Measurements from ENCODE around the gene STING1.
"Not testable (repeated sequence)": the region's sequence is repeated elsewhere in the genome, so short reads cannot be mapped to it uniquely, and the experiment has no call there.

STING1 gene

DNA sequence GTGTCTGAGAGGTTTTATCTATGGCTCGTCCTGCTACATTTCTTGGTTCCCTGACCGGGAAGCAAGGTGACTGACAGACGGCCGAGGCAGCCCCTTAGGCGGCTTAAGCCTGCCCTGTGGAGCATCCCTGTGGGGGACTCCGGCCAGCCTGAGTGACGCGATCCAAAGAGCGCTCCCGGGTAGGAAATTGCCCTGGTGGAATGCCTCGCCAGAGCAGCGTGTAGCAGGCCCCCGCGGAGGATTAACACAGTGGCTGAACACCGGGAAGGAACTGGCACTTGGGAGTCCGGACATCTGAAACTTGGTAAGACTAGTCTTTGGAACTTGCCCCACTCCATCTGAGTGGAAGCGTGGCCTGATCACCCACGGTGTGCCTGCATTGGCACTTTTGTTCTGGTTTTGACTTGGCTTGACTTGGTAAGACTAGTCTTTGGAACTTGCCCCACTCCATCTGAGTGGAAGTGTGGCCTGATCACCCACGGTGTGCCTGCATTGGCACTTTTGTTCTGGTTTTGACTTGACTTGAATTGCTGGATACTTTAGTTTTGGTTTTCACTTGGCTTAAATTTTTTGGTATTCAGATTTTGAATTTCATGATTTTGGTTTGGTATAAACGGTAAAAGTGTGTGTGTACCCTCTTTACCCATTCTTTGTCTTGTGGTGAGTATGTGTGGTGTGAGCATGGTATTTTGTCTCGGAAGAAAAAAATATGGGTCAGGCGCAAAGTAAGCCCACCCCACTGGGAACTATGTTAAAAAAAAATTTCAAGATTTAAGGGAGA lies 43.9 kb upstream of the STING1 start:
- H2AFZ ChIP-seq (ENCODE audit: low read depth, low read length); H3K36me3 ChIP-seq (ENCODE audit: insufficient read depth, low read length); H3K9me3 ChIP-seq (ENCODE audit: insufficient read depth, low read length, severe bottlenecking); H3K4me2 ChIP-seq (ENCODE audit: insufficient read depth, low read length); H3K4me3 ChIP-seq (ENCODE audit: low read depth in 1 of 2, low read length in 2 of 2); H3K27ac ChIP-seq (ENCODE audit: low read length); H3K79me2 ChIP-seq (ENCODE audit: insufficient read depth, low read length); H3K27me3 ChIP-seq (ENCODE audit: insufficient read depth, low read length, poor library complexity); DNase-seq; H4K20me1 ChIP-seq (ENCODE audit: insufficient read depth, low read length); H3K9ac ChIP-seq (ENCODE audit: low read depth, low read length); ATAC-seq (ENCODE audit: insufficient read depth, low read depth); H3K4me1 ChIP-seq (ENCODE audit: insufficient read depth, low read length): not testable (repeated sequence)

DNA sequence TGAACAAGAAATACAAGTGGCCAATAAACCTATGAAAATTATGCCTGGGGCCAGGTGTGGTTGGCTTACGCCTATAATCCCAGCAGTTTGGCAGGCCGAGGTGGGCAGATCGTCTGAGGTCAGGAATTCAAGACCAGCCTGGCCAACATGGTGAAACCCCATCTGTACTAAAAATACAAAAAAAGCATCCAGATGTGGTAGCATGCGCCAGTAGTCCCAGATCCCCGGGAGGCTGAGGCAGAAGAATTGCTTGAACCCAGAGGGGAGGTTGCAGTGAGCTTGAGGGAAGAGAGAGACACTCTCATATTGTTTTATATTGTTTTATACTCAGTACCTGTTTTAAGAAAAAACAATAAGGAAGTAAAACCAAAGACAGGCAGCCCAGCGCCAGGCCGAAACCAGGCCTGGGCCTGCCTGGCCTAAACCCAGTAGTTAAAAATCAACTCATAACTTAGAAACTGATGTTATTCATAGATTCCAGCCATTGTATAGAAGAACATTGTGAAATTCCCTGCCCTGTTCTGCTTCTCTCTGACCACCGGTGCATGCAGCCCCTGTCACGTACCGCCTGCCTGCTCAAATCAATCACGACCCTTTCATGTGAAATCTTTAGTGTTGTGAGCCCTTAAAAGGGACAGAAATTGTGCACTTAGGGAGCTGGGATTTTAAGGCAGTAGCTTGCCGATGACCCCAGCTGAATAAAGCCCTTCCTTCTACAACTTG lies 43.2 kb upstream of the STING1 start:
- H3K4me2 ChIP-seq (ENCODE audit: insufficient read depth, low read length); H3K27ac ChIP-seq (ENCODE audit: low read length); H2AFZ ChIP-seq (ENCODE audit: low read depth, low read length); H3K36me3 ChIP-seq (ENCODE audit: insufficient read depth, low read length); H3K4me1 ChIP-seq (ENCODE audit: insufficient read depth, low read length); ATAC-seq (ENCODE audit: insufficient read depth, low read depth); H4K20me1 ChIP-seq (ENCODE audit: insufficient read depth, low read length); H3K79me2 ChIP-seq (ENCODE audit: insufficient read depth, low read length); H3K27me3 ChIP-seq (ENCODE audit: insufficient read depth, low read length, poor library complexity); H3K4me3 ChIP-seq (ENCODE audit: low read depth in 1 of 2, low read length in 2 of 2); H3K9me3 ChIP-seq (ENCODE audit: insufficient read depth, low read length, severe bottlenecking); DNase-seq; H3K9ac ChIP-seq (ENCODE audit: low read depth, low read length): not testable (repeated sequence)

DNA sequence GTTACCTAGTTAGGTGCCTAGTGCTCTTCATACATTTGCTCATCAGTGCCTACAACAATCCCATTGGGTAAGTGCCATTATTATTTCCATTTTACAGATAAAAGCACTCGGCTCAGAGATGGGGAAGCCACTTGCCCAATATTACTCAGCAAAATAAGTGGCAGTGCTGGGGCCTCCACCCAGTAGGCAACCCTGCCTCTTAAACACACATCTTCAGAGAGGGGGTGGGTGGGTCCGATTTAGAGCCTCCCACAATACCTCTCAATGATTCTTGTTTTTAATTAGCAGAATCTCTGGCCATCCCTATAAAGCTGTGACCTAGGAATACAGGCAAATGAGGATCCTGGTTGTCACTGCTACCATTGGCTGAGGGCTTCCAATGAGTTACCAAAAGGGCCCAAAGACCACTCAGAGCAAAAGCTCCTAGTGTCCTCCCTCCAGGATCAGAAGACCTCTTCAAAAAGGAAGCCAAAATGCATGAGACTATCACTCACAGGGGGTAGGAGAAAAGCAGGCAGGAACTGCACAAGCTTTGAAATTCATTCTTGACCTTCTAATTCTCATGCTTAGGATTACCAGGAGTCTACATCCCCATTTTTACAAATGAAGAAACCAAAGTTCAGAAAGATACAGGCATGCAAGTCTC lies 42.5 kb upstream of the STING1 start:
- Histone ChIP-seq H3K27ac (ENCODE audit: low read length) (no peak overlapping the region), H3K4me2 (ENCODE audit: insufficient read depth, low read length) (no peak overlapping the region), H3K9ac (ENCODE audit: low read depth, low read length) (no peak overlapping the region), H4K20me1 (ENCODE audit: insufficient read depth, low read length) (no peaks in the 10 kb centered on the region), H3K4me1 (ENCODE audit: insufficient read depth, low read length) (no peaks in the 10 kb centered on the region), H3K36me3 (ENCODE audit: insufficient read depth, low read length) (no peaks in the 10 kb centered on the region), H2AFZ (ENCODE audit: low read depth, low read length) (no peak overlapping the region), H3K9me3 (ENCODE audit: insufficient read depth, low read length, severe bottlenecking) (no peaks in the 10 kb centered on the region), H3K4me3 (ENCODE audit: low read depth in 1 of 2, low read length in 2 of 2) (no peak overlapping the region), H3K79me2 (ENCODE audit: insufficient read depth, low read length) (no peaks in the 10 kb centered on the region), H3K27me3 (ENCODE audit: insufficient read depth, low read length, poor library complexity) (no peaks in the 10 kb centered on the region)
- no peak for TF ChIP-seq EZH2 (IDR thresholded peaks at IDR 0.05; ENCODE audit: borderline replicate concordance, low read depth, low read length, severe bottlenecking)
- TF ChIP-seq, protein P1, sequence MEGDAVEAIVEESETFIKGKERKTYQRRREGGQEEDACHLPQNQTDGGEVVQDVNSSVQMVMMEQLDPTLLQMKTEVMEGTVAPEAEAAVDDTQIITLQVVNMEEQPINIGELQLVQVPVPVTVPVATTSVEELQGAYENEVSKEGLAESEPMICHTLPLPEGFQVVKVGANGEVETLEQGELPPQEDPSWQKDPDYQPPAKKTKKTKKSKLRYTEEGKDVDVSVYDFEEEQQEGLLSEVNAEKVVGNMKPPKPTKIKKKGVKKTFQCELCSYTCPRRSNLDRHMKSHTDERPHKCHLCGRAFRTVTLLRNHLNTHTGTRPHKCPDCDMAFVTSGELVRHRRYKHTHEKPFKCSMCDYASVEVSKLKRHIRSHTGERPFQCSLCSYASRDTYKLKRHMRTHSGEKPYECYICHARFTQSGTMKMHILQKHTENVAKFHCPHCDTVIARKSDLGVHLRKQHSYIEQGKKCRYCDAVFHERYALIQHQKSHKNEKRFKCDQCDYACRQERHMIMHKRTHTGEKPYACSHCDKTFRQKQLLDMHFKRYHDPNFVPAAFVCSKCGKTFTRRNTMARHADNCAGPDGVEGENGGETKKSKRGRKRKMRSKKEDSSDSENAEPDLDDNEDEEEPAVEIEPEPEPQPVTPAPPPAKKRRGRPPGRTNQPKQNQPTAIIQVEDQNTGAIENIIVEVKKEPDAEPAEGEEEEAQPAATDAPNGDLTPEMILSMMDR (IDR thresholded peaks at IDR 0.05; ENCODE audit: borderline replicate concordance, extremely low read depth, low read length, poor library complexity, severe bottlenecking): no peak
- DNase-seq (no peak), ATAC-seq (ENCODE audit: insufficient read depth, low read depth) (no peak)

DNA sequence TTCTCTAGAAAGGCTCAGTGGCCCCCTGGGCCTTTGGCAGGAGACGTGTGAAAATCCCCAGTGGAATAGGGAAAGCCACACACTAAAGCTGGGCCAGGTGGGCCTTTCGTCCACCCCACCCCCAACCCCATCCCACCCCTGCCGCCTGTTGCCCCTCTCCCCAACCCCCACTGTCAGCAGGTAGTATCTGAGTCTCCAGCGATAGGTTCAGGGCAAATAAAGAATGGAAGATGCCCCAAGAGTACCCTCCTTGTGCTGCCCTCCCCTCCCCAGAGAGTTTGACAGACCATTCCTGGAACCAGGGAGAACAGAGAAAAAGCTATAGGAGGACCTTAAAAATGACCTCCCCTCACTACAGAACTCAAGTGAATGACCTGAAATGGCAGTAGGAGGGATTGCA lies 41.9 kb upstream of the STING1 start:
- no peak overlapping the region for H3K4me3 ChIP-seq (ENCODE audit: low read depth in 1 of 2, low read length in 2 of 2)
- no peak for TF ChIP-seq EZH2 (IDR thresholded peaks at IDR 0.05; ENCODE audit: borderline replicate concordance, low read depth, low read length, severe bottlenecking)
- TF ChIP-seq, protein P1 (IDR thresholded peaks at IDR 0.05; ENCODE audit: borderline replicate concordance, extremely low read depth, low read length, poor library complexity, severe bottlenecking): no peak
- H2AFZ ChIP-seq (ENCODE audit: low read depth, low read length): no peak overlapping the region
- ATAC-seq (ENCODE audit: insufficient read depth, low read depth): no peak
- H3K36me3 ChIP-seq (ENCODE audit: insufficient read depth, low read length): no peaks in the 10 kb centered on the region
- H3K27me3 ChIP-seq (ENCODE audit: insufficient read depth, low read length, poor library complexity): no peaks in the 10 kb centered on the region
- no peaks in the 10 kb centered on the region for H3K79me2 ChIP-seq (ENCODE audit: insufficient read depth, low read length)
- no peaks in the 10 kb centered on the region for H4K20me1 ChIP-seq (ENCODE audit: insufficient read depth, low read length)
- H3K9me3 ChIP-seq (ENCODE audit: insufficient read depth, low read length, severe bottlenecking): no peaks in the 10 kb centered on the region
- H3K9ac ChIP-seq (ENCODE audit: low read depth, low read length): no peak overlapping the region
- H3K4me1 ChIP-seq (ENCODE audit: insufficient read depth, low read length): no peaks in the 10 kb centered on the region
- no peak overlapping the region for H3K4me2 ChIP-seq (ENCODE audit: insufficient read depth, low read length)
- no peak for DNase-seq
- no peak overlapping the region for H3K27ac ChIP-seq (ENCODE audit: low read length)
